Neuronal stem cell (in vitro differentiated cells): ENCODE results near the gene PSME4.
"Not testable (repeated sequence)": the region's sequence is repeated elsewhere in the genome, so short reads cannot be mapped to it uniquely, and the experiment has no call there.

Source experiments
- DNase-seq: peaks from one replicate; pipeline ENCODE4 v3.0.0-alpha.2; 2013; ENCODE audit warnings: low spot score
- H2AFZ ChIP-seq: one replicate; pipeline ENCODE4 v1.6.1; 2013; ENCODE audit warnings: mild to moderate bottlenecking, low read length, inconsistent platforms
- H2AK5ac ChIP-seq: 2 replicates; pipeline ENCODE4 v1.6.1; 2013; ENCODE audit warnings: low read depth, mild to moderate bottlenecking, inconsistent platforms, low read length, moderate library complexity, mixed read lengths
- H2BK120ac ChIP-seq: 2 replicates; pipeline ENCODE4 v1.6.1; 2013; ENCODE audit warnings: low read depth, mild to moderate bottlenecking, inconsistent platforms, low read length, moderate library complexity, mixed read lengths
- H2BK12ac ChIP-seq: one replicate; pipeline ENCODE4 v1.6.1; 2013; ENCODE audit warnings: low read length, inconsistent platforms
- H2BK15ac ChIP-seq: 2 replicates; pipeline ENCODE4 v1.6.1; 2013; ENCODE audit warnings: mild to moderate bottlenecking, low read length, inconsistent platforms, mixed read lengths
- H2BK5ac ChIP-seq: one replicate; pipeline ENCODE4 v1.6.1; 2013; ENCODE audit warnings: inconsistent platforms, mild to moderate bottlenecking, low read length, moderate library complexity
- H3K14ac ChIP-seq: one replicate; pipeline ENCODE4 v1.6.1; 2013; ENCODE audit warnings: low read length, inconsistent platforms
- H3K18ac ChIP-seq: 2 replicates; pipeline ENCODE4 v1.6.1; 2013; ENCODE audit warnings: low read length, inconsistent platforms
- H3K23ac ChIP-seq: 2 replicates; pipeline ENCODE4 v1.6.1; 2013; ENCODE audit warnings: low read depth, mild to moderate bottlenecking, mixed read lengths, low read length, inconsistent platforms; ENCODE audit not compliant: poor library complexity
- H3K27ac ChIP-seq: replicated peaks from 3 replicates; pipeline ENCODE4 v1.5.1; 2013; ENCODE audit warnings: low read length, inconsistent platforms
- H3K27me3 ChIP-seq, 3 experiments: 2 replicates each; pipeline ENCODE4 v1.6.1; 2013; ENCODE audit warnings: low read length in 3 of 3, mild to moderate bottlenecking in 2 of 3, inconsistent platforms in 1 of 3, low read depth in 1 of 3, mixed read lengths in 1 of 3, moderate library complexity in 1 of 3; ENCODE audit not compliant: control insufficient read depth in 3 of 3, insufficient read depth in 3 of 3
- H3K36me3 ChIP-seq, 2 donors: replicated peaks in 1 of 2; 2 replicates each; pipeline ENCODE4 v1.6.1; 2013; ENCODE audit warnings: low read length in 2 of 2; ENCODE audit not compliant: control insufficient read depth in 2 of 2, insufficient read depth in 2 of 2
- H3K4ac ChIP-seq: 2 replicates; pipeline ENCODE4 v1.6.1; 2013; ENCODE audit warnings: inconsistent platforms, mild to moderate bottlenecking, low read length, moderate library complexity
- H3K4me1 ChIP-seq, 2 donors: 1 replicate in 1 of 2; 2 replicates in 1 of 2; pipeline ENCODE4 v1.6.1; 2013; ENCODE audit warnings: low read length in 2 of 2, low read depth in 1 of 2; ENCODE audit not compliant: control insufficient read depth in 2 of 2, insufficient read depth in 1 of 2
- H3K4me2 ChIP-seq: one replicate; pipeline ENCODE4 v1.6.1; 2013; ENCODE audit warnings: mild to moderate bottlenecking, low read length, inconsistent platforms; ENCODE audit not compliant: insufficient read depth, poor library complexity, severe bottlenecking
- H3K4me3 ChIP-seq, 2 donors: 2 replicates each; pipeline ENCODE4 v1.5.1; 2013; ENCODE audit warnings: low read length in 2 of 2, mild to moderate bottlenecking in 2 of 2, inconsistent platforms in 1 of 2, moderate library complexity in 1 of 2
- H3K79me1 ChIP-seq: one replicate; pipeline ENCODE4 v1.6.1; 2013; ENCODE audit warnings: low read depth, mild to moderate bottlenecking, inconsistent platforms, low read length, moderate library complexity
- H3K9ac ChIP-seq: one replicate; pipeline ENCODE4 v1.6.1; 2013; ENCODE audit warnings: mild to moderate bottlenecking, low read depth, low read length, inconsistent platforms; ENCODE audit not compliant: poor library complexity
- H3K9me3 ChIP-seq, 2 donors: replicated peaks in 1 of 2; 2 replicates each; pipeline versions ENCODE3 to v1.6.1; 2013; ENCODE audit warnings: low read length in 2 of 2, mild to moderate bottlenecking in 2 of 2, inconsistent platforms in 1 of 2, low read depth in 1 of 2, mixed read lengths in 1 of 2, moderate library complexity in 1 of 2; ENCODE audit not compliant: control insufficient read depth in 2 of 2, insufficient read depth in 1 of 2
- H4K8ac ChIP-seq: one replicate; pipeline ENCODE4 v1.6.1; 2013; ENCODE audit warnings: low read depth, mild to moderate bottlenecking, inconsistent platforms, low read length, moderate library complexity
- H4K91ac ChIP-seq: one replicate; pipeline ENCODE4 v1.6.1; 2013; ENCODE audit warnings: low read length, low read depth, mild to moderate bottlenecking, inconsistent platforms; ENCODE audit not compliant: poor library complexity
- WGBS, 2 donors: extraction: QIAGEN DNeasy Blood & Tissue Kit; methylation state at CpG; one replicate each; pipeline ENCODE4 v1.1.7; 2013; ENCODE audit warnings: missing lambda C conversion rate in 2 of 2, mixed read lengths in 1 of 2; ENCODE audit not compliant: insufficient read length in 2 of 2, insufficient replicate concordance in 1 of 2; ENCODE audit errors: extremely low coverage in 2 of 2; 5-methylcytosine and 5-hydroxymethylcytosine counted together

Gene PSME4

DNA sequence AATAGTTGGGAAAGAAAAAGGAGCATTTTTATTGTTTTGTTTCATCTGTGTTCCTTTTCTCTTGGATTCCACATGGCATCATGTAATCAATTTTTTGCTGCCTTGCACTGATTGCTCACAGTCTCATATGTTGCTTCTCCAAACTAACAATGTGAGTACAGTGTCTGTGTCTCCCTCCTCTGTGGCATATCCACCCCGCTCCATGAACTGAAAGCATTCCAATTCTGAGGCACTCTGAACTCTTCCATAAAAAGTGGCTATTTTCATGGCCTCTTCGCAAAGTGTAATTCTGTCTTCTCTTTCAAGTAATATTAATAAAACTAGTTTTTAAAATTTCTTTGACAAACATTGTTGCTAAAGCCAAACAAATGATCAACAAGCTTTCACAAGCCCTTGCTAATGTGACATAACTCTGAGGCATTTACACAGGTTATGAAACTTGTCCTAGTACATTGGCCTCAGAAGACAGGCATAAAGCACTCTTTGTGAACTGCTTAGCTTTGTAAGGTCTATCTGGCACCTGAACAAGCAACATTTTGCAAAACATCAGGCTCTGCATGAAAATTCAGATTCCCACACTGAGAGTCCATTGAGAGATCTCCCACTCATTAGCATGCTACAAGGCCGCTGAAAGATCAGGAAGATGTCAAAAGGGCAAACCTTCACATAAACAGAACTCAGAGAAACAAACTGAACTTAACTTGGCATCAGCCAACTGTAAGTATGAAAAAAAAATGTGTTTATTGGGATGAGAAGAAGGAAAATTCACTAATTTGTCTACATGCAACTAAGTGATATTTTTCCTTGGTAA is 144.0 kb downstream of the PSME4 start:
- H4K91ac ChIP-seq = no peak overlapping the region
- H3K4me2 ChIP-seq = no peak overlapping the region

DNA sequence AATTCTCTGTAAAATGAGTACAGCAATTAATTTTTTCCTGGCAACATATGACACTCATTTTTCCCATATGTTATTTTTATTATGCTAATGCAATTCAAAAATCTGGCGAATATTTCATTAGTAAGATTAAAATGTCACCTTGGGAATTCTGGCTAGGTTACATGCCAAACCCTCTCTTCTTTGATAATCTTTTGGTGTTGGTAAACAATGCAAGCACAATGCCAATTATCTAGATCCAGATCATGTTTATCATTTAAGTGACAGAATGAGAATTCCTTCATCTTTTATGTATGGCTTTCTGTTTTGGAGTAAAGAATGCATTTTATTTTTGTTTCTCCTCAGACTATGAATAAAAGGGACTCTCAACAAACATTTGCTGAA is 144.8 kb downstream of the PSME4 start:
- Histone ChIP-seq H3K23ac (no peak overlapping the region), H3K14ac (no peak overlapping the region), H3K79me1 (no peaks in the 10 kb centered on the region), H3K9ac (no peak overlapping the region), H4K91ac (no peak overlapping the region), H3K4me2 (no peak overlapping the region), H3K18ac (no peak overlapping the region), H2AFZ (no peak overlapping the region), H2BK15ac (no peak overlapping the region), H3K9me3 (no peaks in the 10 kb centered on the region), H2BK120ac (no peak overlapping the region), H3K4ac (no peak overlapping the region), H2AK5ac (no peak overlapping the region), H3K4me1 (peaks cover 9 to 12% of the 10 kb centered on the region in 2 donors), H2BK12ac (no peak overlapping the region), H2BK5ac (no peak overlapping the region), H3K36me3 (no peaks in the 10 kb centered on the region), H3K27ac (no peak overlapping the region), H3K4me3 (no peak overlapping the region), H4K8ac (no peak overlapping the region), H3K27me3 (no peaks in the 10 kb centered on the region)
- no peak for DNase-seq
- WGBS, 2 donors = no CpG with 5 or more reads among the region's 1 CpG

More for the DNA sequence above, 144.0 kb downstream of the PSME4 start:
- no peak overlapping the region for H3K4me3 ChIP-seq
- no peak overlapping the region for H2BK5ac ChIP-seq
- H3K27me3 ChIP-seq = no peaks in the 10 kb centered on the region
- no peak overlapping the region for H4K8ac ChIP-seq
- no peak overlapping the region for H3K23ac ChIP-seq
- no peaks in the 10 kb centered on the region for H3K9me3 ChIP-seq
- no CpG with 5 or more reads among the region's 3 CpGs for WGBS, 2 donors
- no peak overlapping the region for H2AK5ac ChIP-seq
- no peak overlapping the region for H2BK15ac ChIP-seq
- H3K36me3 ChIP-seq = no peaks in the 10 kb centered on the region
- H3K9ac ChIP-seq = no peak overlapping the region
- H3K79me1 ChIP-seq = no peaks in the 10 kb centered on the region
- H3K4me1 ChIP-seq = peaks cover 9 to 12% of the 10 kb centered on the region in 2 donors
- no peak overlapping the region for H3K4ac ChIP-seq
- peak overlapping the region; percentile 14 for H2AFZ ChIP-seq
- H2BK120ac ChIP-seq = no peak overlapping the region
- peak overlapping the region; percentile 49 for H3K27ac ChIP-seq
- H3K18ac ChIP-seq = no peak overlapping the region
- DNase-seq = no peak
- no peak overlapping the region for H2BK12ac ChIP-seq
- no peak overlapping the region for H3K14ac ChIP-seq

GRCh38 chr2:53823639-53824038 is 147.2 kb downstream of the PSME4 start:
- not testable (repeated sequence) for H3K4ac ChIP-seq, H4K91ac ChIP-seq, H3K9me3 ChIP-seq, H2BK5ac ChIP-seq, H3K79me1 ChIP-seq, H3K27me3 ChIP-seq, H3K18ac ChIP-seq, H2BK12ac ChIP-seq, DNase-seq, H2BK15ac ChIP-seq, H3K23ac ChIP-seq, H3K4me3 ChIP-seq, H2AK5ac ChIP-seq, H3K9ac ChIP-seq, H4K8ac ChIP-seq, H2AFZ ChIP-seq, H2BK120ac ChIP-seq, H3K27ac ChIP-seq, H3K4me2 ChIP-seq, H3K14ac ChIP-seq
- no CpG with 5 or more reads among the region's 9 CpGs for WGBS, 2 donors
- H3K36me3 ChIP-seq = peaks cover 2 to 13% of the 10 kb centered on the region in 2 donors
- peaks cover 9 to 12% of the 10 kb centered on the region in 2 donors for H3K4me1 ChIP-seq

- no CpG with 5 or more reads among the region's 6 CpGs for WGBS, 2 donors
- H3K4me3 ChIP-seq = no peak overlapping the region
- H3K9ac ChIP-seq = no peak overlapping the region
- no peaks in the 10 kb centered on the region for H3K9me3 ChIP-seq
- no peak overlapping the region for H3K18ac ChIP-seq
- H2AFZ ChIP-seq = no peak overlapping the region
- H3K27me3 ChIP-seq = no peaks in the 10 kb centered on the region
- no peak overlapping the region for H2BK12ac ChIP-seq
- H2AK5ac ChIP-seq = no peak overlapping the region
- H3K4ac ChIP-seq = no peak overlapping the region
- no peak overlapping the region for H4K91ac ChIP-seq
- H3K4me1 ChIP-seq = peaks cover 3% of the 10 kb centered on the region in 2 donors
- H2BK120ac ChIP-seq = no peak overlapping the region
- H3K23ac ChIP-seq = no peak overlapping the region
- H2BK5ac ChIP-seq = no peak overlapping the region
- peaks cover 2 to 30% of the 10 kb centered on the region in 2 donors for H3K36me3 ChIP-seq
- no peak overlapping the region for H3K14ac ChIP-seq
- no peak overlapping the region for H3K27ac ChIP-seq
- H3K79me1 ChIP-seq = no peaks in the 10 kb centered on the region
- DNase-seq = no peak
- no peak overlapping the region for H3K4me2 ChIP-seq
- H4K8ac ChIP-seq = no peak overlapping the region
- no peak overlapping the region for H2BK15ac ChIP-seq
Observed at GRCh38 chr2:53821810-53822209, 149.0 kb downstream of the PSME4 start.
